GM10248 (cell line): ENCODE data around the gene GPC6.
"Not testable (repeated sequence)": the region's sequence is repeated elsewhere in the genome, so short reads cannot be mapped to it uniquely, and the experiment has no call there.

Experiments
- CTCF ChIA-PET: fragments of 300-600 bp; sonication (Branson Sonifier 250); formaldehyde crosslinking; extraction: SDS; loops from one replicate; lab custom pipeline; 2021; ENCODE audit warnings: antibody characterized with exemption; lab: Yijun Ruan, JAX
- POLR2A ChIA-PET: fragments of 350-650 bp; sonication (Branson Sonifier 250); formaldehyde crosslinking; extraction: SDS; loops from one replicate; lab custom pipeline; 2020; ENCODE audit warnings: antibody characterized with exemption; lab: Yijun Ruan, JAX
- DNase-seq: peaks from one replicate; pipeline ENCODE4 v3.0.0; 2012; ENCODE audit errors: extremely low spot score
- TF ChIP-seq, protein P1 (sequence below): IDR thresholded peaks from 2 replicates; pipeline ENCODE4 v1.5.1; 2012; ENCODE audit warnings: mild to moderate bottlenecking, low read depth; ENCODE audit errors: extremely low read depth, missing control alignments, control extremely low read depth

GPC6 gene

DNA sequence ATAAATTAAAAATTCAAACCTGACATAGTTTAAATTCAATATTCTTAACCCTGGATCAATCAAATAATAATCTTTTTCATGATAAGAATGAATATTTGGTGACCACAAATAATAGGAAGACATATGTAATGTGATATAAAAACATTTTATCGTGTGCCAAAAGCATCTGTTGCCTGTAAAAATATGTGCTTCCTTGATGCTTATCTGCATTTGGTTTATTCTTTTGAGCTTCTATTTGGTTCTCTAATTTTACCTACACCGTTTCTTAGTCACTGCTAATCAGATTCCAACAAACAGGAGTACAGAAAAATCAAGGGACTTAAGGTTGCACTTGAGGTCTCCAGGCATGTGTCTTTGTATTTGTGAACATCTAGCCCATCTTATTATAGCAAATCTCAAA lies 978.3 kb downstream of the GPC6 start:
- DNase-seq, result no peak
- TF ChIP-seq, protein P1, sequence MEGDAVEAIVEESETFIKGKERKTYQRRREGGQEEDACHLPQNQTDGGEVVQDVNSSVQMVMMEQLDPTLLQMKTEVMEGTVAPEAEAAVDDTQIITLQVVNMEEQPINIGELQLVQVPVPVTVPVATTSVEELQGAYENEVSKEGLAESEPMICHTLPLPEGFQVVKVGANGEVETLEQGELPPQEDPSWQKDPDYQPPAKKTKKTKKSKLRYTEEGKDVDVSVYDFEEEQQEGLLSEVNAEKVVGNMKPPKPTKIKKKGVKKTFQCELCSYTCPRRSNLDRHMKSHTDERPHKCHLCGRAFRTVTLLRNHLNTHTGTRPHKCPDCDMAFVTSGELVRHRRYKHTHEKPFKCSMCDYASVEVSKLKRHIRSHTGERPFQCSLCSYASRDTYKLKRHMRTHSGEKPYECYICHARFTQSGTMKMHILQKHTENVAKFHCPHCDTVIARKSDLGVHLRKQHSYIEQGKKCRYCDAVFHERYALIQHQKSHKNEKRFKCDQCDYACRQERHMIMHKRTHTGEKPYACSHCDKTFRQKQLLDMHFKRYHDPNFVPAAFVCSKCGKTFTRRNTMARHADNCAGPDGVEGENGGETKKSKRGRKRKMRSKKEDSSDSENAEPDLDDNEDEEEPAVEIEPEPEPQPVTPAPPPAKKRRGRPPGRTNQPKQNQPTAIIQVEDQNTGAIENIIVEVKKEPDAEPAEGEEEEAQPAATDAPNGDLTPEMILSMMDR, result no peak
- CTCF ChIA-PET, result interaction anchor here (1.2 kb wide), 1 partner anchor 12 kb away, joined by 3 read pairs; no protein-coding TSS in a partner anchor
- POLR2A ChIA-PET, result no interaction called here

DNA sequence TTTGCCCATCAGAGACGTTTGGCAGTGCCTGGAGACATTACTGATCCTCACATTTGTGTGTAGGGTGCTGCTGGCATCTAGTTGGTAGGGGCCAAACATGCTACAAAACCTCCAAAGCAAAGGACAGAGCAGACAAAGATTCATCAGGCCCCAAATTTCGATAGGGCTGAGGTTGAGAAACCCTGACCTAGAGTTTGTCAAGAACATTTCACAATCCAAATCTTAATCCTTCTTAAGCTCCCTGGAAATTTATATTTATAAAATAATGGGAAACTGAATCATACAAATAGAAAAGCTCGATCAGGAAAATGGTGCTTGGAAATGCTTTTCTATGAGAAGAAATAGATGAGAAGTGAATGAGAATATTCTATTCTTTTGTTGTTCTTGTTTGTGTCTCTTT lies 979.3 kb downstream of the GPC6 start:
- TF ChIP-seq, protein P1, result no peak
- ChIA-PET POLR2A (no interaction called here), CTCF (interaction anchor here (1.1 to 1.2 kb wide), 2 partner anchors 8 to 13 kb away, joined by 3 read pairs; no protein-coding TSS in a partner anchor)
- DNase-seq, result no peak

DNA sequence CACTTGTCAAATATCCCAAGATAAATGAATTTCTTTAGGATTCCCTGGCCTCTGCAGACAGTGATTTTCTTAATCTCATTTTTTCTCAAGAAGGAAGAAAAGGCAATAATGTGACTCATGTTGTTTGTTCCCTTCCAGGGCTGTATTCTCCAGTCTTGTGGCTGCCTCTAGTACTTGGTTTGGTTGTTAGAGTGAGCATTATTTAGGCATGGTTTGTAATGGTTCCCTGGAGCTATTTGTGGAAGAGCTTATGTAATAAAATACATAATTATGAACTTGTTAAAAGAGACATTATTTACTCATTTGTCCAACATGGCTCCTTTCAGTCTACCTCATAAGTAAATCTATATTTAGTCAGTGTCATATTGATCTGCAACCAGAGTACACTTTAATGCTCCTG lies 982.5 kb downstream of the GPC6 start:
- no peak for DNase-seq
- TF ChIP-seq, protein P1, result no peak
- ChIA-PET POLR2A (interaction anchor here (0.6 kb wide), 1 partner anchor 920 kb away, joined by 5 read pairs; no protein-coding TSS in a partner anchor), CTCF (no interaction called here)

DNA sequence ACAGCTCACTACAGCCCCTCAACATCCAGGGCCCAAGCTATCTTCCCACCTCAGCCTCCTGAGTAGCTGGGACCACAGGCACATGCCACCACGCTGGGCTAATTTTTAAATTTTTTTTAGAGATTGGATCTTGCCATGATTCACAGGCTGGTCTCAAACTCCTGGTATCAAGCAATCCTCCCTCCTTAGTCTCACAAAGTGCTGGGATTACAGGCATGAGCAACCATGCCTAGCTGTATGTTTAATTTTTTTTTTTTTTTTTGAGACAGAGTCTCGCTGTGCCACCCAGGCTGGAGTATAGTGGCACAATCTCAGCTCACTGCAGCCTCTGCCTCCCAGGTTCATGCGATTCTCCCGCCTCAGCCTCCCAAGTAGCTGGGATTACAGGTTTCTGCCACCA lies 983.3 kb downstream of the GPC6 start:
- POLR2A ChIA-PET, result not testable (repeated sequence)

DNA sequence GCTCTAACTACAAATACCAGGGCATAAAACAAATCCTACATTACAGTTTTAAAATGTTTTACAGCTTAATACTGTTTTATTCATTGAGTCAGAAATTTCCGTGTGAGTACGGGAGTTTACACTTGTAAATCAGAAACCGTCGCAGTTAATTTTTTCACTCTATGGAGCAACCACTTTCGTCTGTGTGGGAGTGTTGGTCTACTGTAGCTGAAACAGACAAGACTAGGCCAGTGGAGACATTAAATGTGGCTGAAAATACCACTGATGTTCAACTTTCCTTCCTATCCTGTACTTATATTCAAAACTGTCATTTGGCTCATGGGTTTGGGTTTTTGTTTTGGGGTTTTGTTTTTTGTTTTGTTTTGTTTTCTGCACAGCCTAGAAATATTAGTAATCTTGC lies 984.2 kb downstream of the GPC6 start:
- TF ChIP-seq, protein P1, result no peak
- POLR2A ChIA-PET, result no interaction called here
- DNase-seq, result no peak
- CTCF ChIA-PET, result interaction anchor here (0.8 to 2.4 kb wide), 6 partner anchors 10 to 152 kb away, joined by 3 to 7 read pairs (median 3); no protein-coding TSS in a partner anchor

More for the DNA sequence above, 983.3 kb downstream of the GPC6 start:
- DNase-seq, result not testable (repeated sequence)
- CTCF ChIA-PET, result interaction anchor here (0.8 to 2.4 kb wide), 4 partner anchors 11 to 153 kb away, joined by 3 to 7 read pairs (median 4); no protein-coding TSS in a partner anchor

DNA sequence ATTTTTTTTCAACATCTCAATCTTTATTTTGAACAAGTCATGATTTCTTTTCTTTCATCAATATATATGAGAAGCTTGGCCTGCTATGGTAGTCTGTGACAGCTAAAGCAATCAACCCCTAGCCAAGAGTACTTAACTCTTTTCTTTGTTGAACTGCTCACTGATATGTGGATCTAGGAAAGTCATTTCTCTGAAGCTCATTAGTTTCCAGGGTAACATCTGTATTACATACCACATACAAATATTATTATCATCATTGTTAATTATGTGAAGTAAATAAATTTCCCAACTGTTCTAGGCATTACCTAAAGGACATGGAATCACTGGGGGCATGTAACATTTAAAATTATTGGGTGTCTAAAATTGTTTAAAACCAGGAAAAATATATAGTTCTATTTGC lies 985.6 kb downstream of the GPC6 start:
- DNase-seq, result no peak
- ChIA-PET CTCF (interaction anchor here (1.1 to 2.4 kb wide), 2 partner anchors 9 to 11 kb away, joined by 3 to 7 read pairs; no protein-coding TSS in a partner anchor), POLR2A (no interaction called here)
- TF ChIP-seq, protein P1, result no peak

DNA sequence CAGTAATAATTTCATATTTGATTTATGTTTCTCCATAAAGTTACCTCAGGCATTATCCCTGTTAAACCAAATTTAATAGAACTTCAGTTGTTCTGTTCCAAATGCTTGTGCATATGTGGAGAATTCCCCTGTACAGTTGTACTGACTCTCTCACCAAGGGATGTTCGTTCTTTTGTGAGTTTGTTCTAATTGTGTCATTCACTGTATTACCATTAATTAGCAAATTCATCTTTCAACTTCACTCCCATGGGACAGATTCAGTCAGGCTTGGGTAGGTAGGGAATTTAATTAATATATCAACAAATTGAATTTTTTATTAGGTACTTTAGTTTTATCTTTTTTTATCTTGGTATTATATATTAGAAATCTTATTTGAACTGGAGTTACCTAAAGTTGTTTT lies 987.5 kb downstream of the GPC6 start:
- DNase-seq, result no peak
- CTCF ChIA-PET, result no interaction called here
- POLR2A ChIA-PET, result no interaction called here
- TF ChIP-seq, protein P1, result no peak
